GM12891 (cell line): ENCODE data around the gene PCDH8.

Experiments
- DNase-seq: peaks from one replicate; pipeline ENCODE4 v3.0.0; 2011; ENCODE audit warnings: low spot score; ENCODE audit not compliant: insufficient read length
- FAIRE-seq: peaks from 2 replicates; lab custom pipeline; 2011; peaks lifted over from hg19 to GRCh38; lab: Jason Lieb, UNC
- PAX5 ChIP-seq: IDR thresholded peaks from 2 replicates; pipeline ENCODE4 v1.6.1; 2011; ENCODE audit warnings: low read length, moderate library complexity, mild to moderate bottlenecking; ENCODE audit not compliant: insufficient read depth, severe bottlenecking
- POLR2A ChIP-seq: IDR thresholded peaks from 2 replicates; pipeline ENCODE4 v1.6.1; 2011; ENCODE audit warnings: low read depth, low read length, control low read depth
- POLR2AphosphoS5 ChIP-seq: IDR thresholded peaks from 2 replicates; pipeline ENCODE4 v1.6.1; 2011; ENCODE audit warnings: low read depth, low read length, control low read depth
- POU2F2 ChIP-seq: IDR thresholded peaks from 2 replicates; pipeline ENCODE4 v1.6.1; 2011; ENCODE audit warnings: low read depth, mild to moderate bottlenecking, control low read depth, low read length, moderate library complexity
- SPI1 ChIP-seq: IDR thresholded peaks from 2 replicates; pipeline ENCODE4 v1.6.1; 2011; ENCODE audit warnings: low read depth, low read length, control low read depth
- TAF1 ChIP-seq: IDR thresholded peaks from 2 replicates; pipeline ENCODE4 v1.6.1; 2011; ENCODE audit warnings: low read depth, low read length, control low read depth

PCDH8 gene

DNA sequence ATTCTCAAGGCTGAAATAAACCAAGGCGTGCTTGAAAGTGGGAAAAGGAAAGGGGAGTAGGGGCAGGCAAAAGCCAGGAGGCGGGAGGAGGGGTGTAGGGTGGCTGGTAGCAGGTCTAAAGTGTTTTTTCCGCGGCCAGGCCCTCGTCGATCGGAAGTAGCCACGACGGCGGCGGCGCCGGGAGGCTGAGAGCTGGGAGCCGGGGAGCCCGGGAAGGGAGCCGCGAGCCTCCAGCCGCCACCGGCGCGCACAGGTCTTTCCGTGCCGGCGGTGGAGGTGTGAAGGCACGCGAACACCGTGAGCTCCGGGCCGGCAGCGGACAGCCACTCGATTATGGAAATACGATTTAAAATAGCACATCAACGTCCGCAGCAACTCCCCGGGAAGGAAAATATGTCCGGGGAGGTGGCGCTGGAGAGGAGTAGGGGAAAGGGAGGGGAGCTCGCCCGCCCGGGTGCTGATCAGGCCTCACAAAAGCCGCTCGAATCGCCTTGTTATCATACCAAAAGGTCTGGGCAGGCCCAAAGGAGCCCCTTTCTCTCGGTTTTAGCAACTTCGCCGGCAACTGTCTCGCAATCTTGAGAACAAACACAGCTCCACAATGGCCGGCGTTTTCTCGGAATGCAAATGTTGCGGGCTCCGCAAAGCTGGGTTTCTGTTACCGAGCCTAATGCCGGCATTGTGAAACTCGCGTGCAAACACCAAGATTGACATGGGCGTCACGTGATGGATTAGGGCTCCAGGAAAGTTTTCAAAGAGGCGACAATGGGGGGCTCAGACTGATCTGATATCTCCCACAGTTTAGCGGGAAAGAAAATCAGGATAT is 2.9 kb upstream of the PCDH8 start:
- TF ChIP-seq SPI1 (no peak), POU2F2 (peak; percentile 96)
- peak; percentile 61 for FAIRE-seq

GRCh38 chr13:52850396-52851136 is 2.1 kb upstream of the PCDH8 start:
- peak; percentile 52 for DNase-seq
- TF ChIP-seq SPI1: no peak
- TF ChIP-seq PAX5: no peak
- no peak for TF ChIP-seq POLR2AphosphoS5
- peak; percentile 60 for FAIRE-seq

More for the DNA sequence above, 2.9 kb upstream of the PCDH8 start:
- peak; percentile 47 for DNase-seq

DNA sequence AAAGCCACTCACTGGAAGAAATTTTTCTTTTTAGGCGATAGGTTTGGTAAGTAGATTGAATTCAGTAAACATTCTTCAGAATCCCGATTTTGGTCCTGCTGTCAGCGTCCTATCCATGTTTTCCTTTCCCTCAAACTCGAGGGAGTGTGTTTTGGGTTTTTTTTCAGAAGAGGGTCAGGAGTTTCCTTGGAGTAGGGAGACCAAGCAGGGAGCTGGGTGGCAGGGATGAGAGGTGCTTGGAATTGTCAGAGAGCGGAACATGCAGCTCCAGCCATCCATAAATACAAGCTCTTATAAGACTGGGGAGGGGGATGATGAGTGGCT is 1.6 kb upstream of the PCDH8 start:
- no peak for TF ChIP-seq POU2F2
- no peak for TF ChIP-seq POLR2AphosphoS5
- TF ChIP-seq TAF1: no peak
- no peak for TF ChIP-seq PAX5
- TF ChIP-seq SPI1: no peak
- no peak for TF ChIP-seq POLR2A
- FAIRE-seq: no peak
- DNase-seq: no peak

- DNase-seq (no peak), FAIRE-seq (no peak)
- no peak for TF ChIP-seq POU2F2
- TF ChIP-seq TAF1: no peak
- TF ChIP-seq PAX5: no peak
- no peak for TF ChIP-seq POLR2A
- no peak for TF ChIP-seq POLR2AphosphoS5
- no peak for TF ChIP-seq SPI1
These were observed 1.0 kb upstream of the PCDH8 start for GRCh38 chr13:52849291-52850071.

- FAIRE-seq: no peak
- TF ChIP-seq PAX5: no peak
- no peak for TF ChIP-seq TAF1
- TF ChIP-seq POU2F2: no peak
- no peak for TF ChIP-seq POLR2A
- no peak for DNase-seq
These were observed 583 bp downstream of the PCDH8 start for GRCh38 chr13:52847682-52848432.

GRCh38 chr13:52847322-52847681 is 1.1 kb downstream of the PCDH8 start:
- DNase-seq (no peak), FAIRE-seq (no peak)
- TF ChIP-seq POLR2A (no peak), TAF1 (no peak), SPI1 (no peak), PAX5 (no peak), POLR2AphosphoS5 (no peak), POU2F2 (no peak)

- DNase-seq (no peak), FAIRE-seq (no peak)
- no peak for TF ChIP-seq TAF1
- TF ChIP-seq POU2F2: no peak
- TF ChIP-seq SPI1: no peak
- no peak for TF ChIP-seq POLR2AphosphoS5
- no peak for TF ChIP-seq POLR2A
- no peak for TF ChIP-seq PAX5
These were observed 1.7 kb downstream of the PCDH8 start for GRCh38 chr13:52846567-52847321.

DNA sequence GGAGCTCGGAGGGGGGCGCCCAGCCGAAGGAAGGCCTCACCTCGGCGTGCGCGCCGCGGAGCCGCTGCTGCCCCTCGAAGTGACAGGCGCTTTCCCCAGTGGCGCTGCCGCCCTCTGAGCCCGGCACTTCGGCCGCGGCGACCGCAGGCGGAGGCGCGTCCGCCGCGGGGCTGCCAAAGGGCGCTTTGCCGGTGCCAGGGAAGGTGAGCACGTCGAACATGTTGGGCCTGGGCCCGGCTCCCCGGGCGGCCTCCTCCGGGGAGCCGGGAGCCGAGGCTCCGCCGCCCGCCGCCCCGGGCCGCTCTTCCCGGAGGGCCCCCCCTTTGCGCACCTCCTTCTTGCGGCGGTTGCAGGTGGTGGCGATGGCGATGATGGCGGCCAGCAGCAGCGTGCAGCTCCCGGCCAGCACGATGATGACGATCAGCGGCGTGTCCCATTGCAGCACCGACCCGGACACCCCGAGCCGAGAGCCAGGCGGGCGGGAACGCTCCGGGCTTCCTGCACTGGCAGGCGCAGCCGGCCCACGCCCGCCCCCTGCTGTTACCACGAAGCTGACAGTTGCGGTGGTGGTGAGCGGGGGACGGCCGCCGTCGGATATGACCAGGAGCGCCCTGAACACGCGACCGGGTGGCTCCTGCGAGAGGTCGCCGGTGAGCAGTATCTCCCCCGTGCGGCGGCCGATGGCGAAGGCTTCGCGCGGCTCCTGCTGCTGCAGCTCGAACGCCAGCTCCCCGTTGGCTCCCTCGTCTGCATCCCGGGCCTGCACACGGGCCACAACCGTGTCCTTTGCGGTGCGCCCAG is 2.5 kb downstream of the PCDH8 start:
- no peak for TF ChIP-seq POLR2AphosphoS5
- no peak for TF ChIP-seq POU2F2
- no peak for TF ChIP-seq PAX5
- TF ChIP-seq TAF1: no peak
- TF ChIP-seq POLR2A: no peak
- no peak for TF ChIP-seq SPI1
- FAIRE-seq: no peak
- DNase-seq: no peak
